Lower lobe of right lung (tissue), 2 donors: ENCODE measurements around the gene POLR3F. TPM values are rescaled to one million over a fixed set of nuclear protein-coding genes. Genes with fewer than 3 reads are reported as not detected.

ENCODE experiments used
- ATAC-seq, 2 donors: fragments of 200-7000 bp; cut with Tn5 transposase; one replicate each; pipeline ENCODE4 v1.9.1; 2020 to 2022; ENCODE audit warnings: mild to moderate bottlenecking in 2 of 2, moderate library complexity in 2 of 2
- DNase-seq: peaks from one replicate; pipeline ENCODE4 v3.0.0-alpha.2; 2020
- H3K27ac ChIP-seq: fragments of 200-600 bp; one replicate; pipeline ENCODE4 v1.8.0; 2022
- H3K27me3 ChIP-seq: fragments of 200-600 bp; one replicate; pipeline ENCODE4 v1.8.0; 2022; ENCODE audit warnings: low read depth
- H3K36me3 ChIP-seq: fragments of 200-600 bp; one replicate; pipeline ENCODE4 v1.8.0; 2022; ENCODE audit warnings: mild to moderate bottlenecking
- H3K4me1 ChIP-seq: fragments of 200-600 bp; one replicate; pipeline ENCODE4 v1.8.0; 2022
- H3K4me3 ChIP-seq: fragments of 200-600 bp; one replicate; pipeline ENCODE4 v1.8.0; 2022; ENCODE audit warnings: mild to moderate bottlenecking
- H3K9me3 ChIP-seq: fragments of 200-600 bp; one replicate; pipeline ENCODE4 v1.8.0; 2022
- intact Hi-C: fragments of 100-400 bp; cut with DNase I; formaldehyde crosslinking; loops from one replicate; pipeline ENCODE4 v1.11.0; 2022
- microRNA-seq: library from miRNA; unstranded; fragments of <30 nt; microRNA quantifications from one replicate; pipeline ENCODE4 v1.2.0, GENCODE V29; 2020; ENCODE audit warnings: borderline number of aligned reads
- total RNA-seq: library from RNA; stranded (reverse); fragmentation: NEBNext Ultra II Directional; extraction: Animal tissue kit (Norgen Biotek cat#: 25700); gene quantifications from one replicate; pipeline ENCODE4 v1.2.1, GENCODE V29; 2021
- TF ChIP-seq, protein P1 (sequence below): fragments of 200-600 bp; IDR thresholded peaks from one replicate; pipeline ENCODE4 v1.8.0; 2022; ENCODE audit warnings: antibody characterized with exemption, mild to moderate bottlenecking
- donor health status: DM: no; HTN: yes; CAD: no; lungs with severe emphysema.

Gene POLR3F
- total RNA-seq, 1 donor from 2014 or later = 6.6 TPM

DNA sequence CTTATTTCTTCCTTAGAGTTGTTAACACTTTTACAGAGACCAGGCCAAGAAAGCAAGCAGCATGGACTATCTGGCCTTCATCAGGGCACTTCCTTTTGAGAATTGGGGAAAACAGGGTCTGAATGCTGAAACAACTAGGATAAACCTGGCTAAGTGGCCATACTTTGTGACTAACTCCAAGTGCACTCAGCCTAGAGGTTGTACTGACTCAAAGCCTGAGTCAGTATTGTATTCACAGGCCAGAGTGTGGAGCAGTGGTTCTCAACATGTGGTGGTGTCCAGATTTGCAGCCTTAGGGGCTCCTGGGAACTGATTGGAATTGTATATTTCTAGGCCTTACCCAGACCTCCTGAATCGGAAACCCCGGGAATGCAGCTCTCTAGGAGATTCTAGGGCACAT is 60.6 kb downstream of the POLR3F start:
- Histone ChIP-seq H3K36me3 (peaks cover 91% of the 10 kb centered on the region), H3K27me3 (no peaks in the 10 kb centered on the region), H3K9me3 (no peaks in the 10 kb centered on the region), H3K4me1 (no peaks in the 10 kb centered on the region), H3K4me3 (no peak overlapping the region), H3K27ac (no peak overlapping the region)
- intact Hi-C loops = no loop called here
- TF ChIP-seq, protein P1, sequence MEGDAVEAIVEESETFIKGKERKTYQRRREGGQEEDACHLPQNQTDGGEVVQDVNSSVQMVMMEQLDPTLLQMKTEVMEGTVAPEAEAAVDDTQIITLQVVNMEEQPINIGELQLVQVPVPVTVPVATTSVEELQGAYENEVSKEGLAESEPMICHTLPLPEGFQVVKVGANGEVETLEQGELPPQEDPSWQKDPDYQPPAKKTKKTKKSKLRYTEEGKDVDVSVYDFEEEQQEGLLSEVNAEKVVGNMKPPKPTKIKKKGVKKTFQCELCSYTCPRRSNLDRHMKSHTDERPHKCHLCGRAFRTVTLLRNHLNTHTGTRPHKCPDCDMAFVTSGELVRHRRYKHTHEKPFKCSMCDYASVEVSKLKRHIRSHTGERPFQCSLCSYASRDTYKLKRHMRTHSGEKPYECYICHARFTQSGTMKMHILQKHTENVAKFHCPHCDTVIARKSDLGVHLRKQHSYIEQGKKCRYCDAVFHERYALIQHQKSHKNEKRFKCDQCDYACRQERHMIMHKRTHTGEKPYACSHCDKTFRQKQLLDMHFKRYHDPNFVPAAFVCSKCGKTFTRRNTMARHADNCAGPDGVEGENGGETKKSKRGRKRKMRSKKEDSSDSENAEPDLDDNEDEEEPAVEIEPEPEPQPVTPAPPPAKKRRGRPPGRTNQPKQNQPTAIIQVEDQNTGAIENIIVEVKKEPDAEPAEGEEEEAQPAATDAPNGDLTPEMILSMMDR = no peak
- DNase-seq = no peak
- no peak for ATAC-seq

DNA sequence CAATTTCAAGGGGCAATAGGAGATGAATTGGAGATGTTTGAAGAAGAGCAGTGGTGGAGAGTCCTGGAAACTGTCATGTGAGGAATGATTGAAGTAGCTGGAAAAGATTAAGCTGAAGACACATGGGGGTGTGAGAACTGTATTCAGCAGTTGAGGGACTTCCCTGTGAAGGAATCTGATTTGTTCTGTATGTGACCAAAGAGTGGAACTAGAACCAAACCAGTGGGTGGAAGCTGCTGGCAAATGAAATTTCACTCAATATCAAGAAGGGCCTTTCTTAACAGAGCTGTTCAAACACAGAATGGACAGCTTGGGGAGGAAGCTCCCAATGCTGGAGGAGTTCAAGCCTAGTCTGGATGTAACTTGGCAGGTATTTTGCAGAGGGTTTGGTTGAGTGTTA is 61.9 kb downstream of the POLR3F start:
- Histone ChIP-seq H3K4me1 (no peaks in the 10 kb centered on the region), H3K9me3 (no peaks in the 10 kb centered on the region), H3K36me3 (peaks cover 100% of the 10 kb centered on the region), H3K27me3 (no peaks in the 10 kb centered on the region), H3K4me3 (no peak overlapping the region), H3K27ac (no peak overlapping the region)
- no peak for DNase-seq
- TF ChIP-seq, protein P1 = no peak
- ATAC-seq = no peak
- intact Hi-C loops = no loop called here

DNA sequence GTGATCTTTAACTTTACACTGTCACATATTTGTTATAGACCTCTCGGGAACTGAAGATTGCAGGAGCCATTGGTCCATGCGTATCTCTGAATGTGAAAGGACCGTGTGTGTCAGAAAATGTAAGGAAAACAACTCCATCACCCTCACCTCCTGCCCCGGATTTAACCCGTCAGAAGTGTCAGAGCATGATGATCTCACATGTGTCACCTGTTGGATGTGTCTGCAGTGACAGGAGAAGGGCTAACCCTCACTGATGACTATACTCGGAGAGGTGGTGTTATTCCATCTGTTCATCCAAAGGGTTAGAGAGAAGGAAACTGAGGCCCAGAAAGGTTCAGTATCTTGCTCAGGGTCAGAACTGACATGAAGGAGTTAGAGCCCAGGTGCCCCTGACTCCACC is 65.4 kb downstream of the POLR3F start:
- intact Hi-C loops = no loop called here
- H3K4me1 ChIP-seq = no peaks in the 10 kb centered on the region
- ATAC-seq (no peak), DNase-seq (no peak)
- TF ChIP-seq, protein P1 = no peak
- H3K4me3 ChIP-seq = no peak overlapping the region
- H3K9me3 ChIP-seq = no peaks in the 10 kb centered on the region
- no peaks in the 10 kb centered on the region for H3K27me3 ChIP-seq
- peaks cover 97% of the 10 kb centered on the region for H3K36me3 ChIP-seq
- no peak overlapping the region for H3K27ac ChIP-seq

DNA sequence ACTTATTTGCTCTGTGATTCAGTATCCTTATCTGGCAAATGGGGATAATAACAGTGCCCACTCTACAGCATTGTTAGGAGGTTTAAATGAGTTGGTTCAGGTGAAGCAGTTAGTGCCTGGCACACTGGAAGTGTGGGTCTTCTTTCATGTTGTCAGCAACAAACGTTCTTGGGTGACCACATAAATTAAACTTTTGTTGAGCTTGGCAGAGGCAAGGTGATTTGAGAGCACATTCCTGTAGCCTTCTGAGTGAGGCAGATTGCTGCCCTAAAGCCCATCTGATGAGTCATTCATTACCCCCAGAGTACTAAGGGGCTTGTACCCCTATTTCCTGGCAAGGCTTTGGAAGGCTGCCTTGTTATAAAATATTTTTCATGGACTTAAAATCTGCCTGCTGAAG is 66.3 kb downstream of the POLR3F start:
- no peaks in the 10 kb centered on the region for H3K9me3 ChIP-seq
- TF ChIP-seq, protein P1 = no peak
- no peak overlapping the region for H3K27ac ChIP-seq
- intact Hi-C loops = no loop called here
- DNase-seq = no peak
- H3K27me3 ChIP-seq = no peaks in the 10 kb centered on the region
- H3K4me3 ChIP-seq = no peak overlapping the region
- H3K4me1 ChIP-seq = no peaks in the 10 kb centered on the region
- H3K36me3 ChIP-seq = peaks cover 97% of the 10 kb centered on the region
- no peak for ATAC-seq

DNA sequence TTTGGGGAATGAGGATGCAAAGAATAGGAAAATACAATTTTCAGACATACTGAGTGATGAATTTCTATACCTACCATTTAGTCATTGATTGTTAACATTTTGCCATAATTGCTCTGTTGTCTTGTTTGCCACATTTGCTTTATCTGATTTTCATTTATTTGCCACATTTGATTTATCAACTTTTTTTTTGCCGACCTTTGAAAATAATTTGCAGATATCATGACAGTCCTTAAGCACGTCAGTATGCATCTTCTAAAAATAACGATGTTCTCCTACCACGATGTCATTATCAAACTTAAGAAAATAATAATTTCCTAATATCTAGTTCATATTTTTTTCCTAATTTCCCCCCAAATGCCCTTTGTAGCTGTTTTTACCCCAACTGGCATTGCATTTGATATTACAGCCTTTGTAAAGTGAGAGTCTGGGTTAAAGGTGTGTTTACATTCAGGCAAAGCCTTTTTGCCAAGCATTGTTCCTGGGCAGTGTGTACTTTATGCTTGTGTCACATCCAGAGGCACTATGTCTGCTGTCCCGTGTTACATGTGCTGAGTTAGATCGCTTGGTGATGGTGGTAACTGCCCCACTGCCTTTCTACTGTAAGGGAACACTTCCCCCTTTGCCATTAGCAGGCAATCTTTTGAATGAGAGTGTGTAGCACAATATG is 66.9 kb downstream of the POLR3F start:
- no peak for ATAC-seq
- Histone ChIP-seq H3K36me3 (peaks cover 92% of the 10 kb centered on the region), H3K9me3 (no peaks in the 10 kb centered on the region), H3K27ac (no peak overlapping the region), H3K4me3 (no peak overlapping the region), H3K27me3 (no peaks in the 10 kb centered on the region), H3K4me1 (no peaks in the 10 kb centered on the region)
- no peak for DNase-seq
- TF ChIP-seq, protein P1 = no peak
- intact Hi-C loops = no loop called here

Small RNA genes lying within 50 kb of the gene (microRNA-seq; reads per million reads assigned to microRNA genes)
- gene MIR3192 = not detected

Other genes with a start within 250 kb of the POLR3F start
- gene ZNF133, start 178.9 kb upstream of the POLR3F start, total RNA-seq = 12.4 TPM
- gene DZANK1, start 360 bp upstream of the POLR3F start, total RNA-seq = 3.4 TPM
- gene RBBP9, start 29.8 kb downstream of the POLR3F start, total RNA-seq = 15.3 TPM
- gene SEC23B, start 40.5 kb downstream of the POLR3F start, total RNA-seq = 51.2 TPM
- 56.4 TPM for gene SMIM26, start 100.0 kb downstream of the POLR3F start, total RNA-seq
- gene DTD1, start 120.7 kb downstream of the POLR3F start, total RNA-seq = 15.7 TPM